Measurements from ENCODE around the gene PTPN12.

PTPN12 gene

DNA sequence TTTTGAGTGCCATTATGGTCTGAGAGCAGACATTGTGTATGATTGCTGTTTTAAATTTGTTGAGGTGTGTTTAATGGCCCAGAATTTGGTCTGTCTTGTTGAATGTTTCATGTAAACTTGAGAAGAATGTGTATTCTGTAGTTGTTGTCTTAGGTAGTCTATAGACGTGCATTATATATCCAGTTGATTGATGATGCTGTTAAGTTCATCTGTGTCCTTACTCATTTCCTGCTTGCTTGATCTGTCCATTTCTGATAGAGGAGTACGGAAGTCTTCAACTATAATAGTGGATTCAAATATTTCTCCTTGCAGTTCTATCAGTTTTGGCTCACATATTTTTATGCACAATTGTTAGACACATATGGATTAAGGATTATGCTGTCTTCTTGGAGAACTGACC is 16.0 kb downstream of the PTPN12 start:
- Histone ChIP-seq H3K4me1 (ENCODE audit: insufficient read depth, poor library complexity, severe bottlenecking) (peaks cover 17% of the 10 kb centered on the region), H3K4me3 (ENCODE audit: severe bottlenecking) (no peak overlapping the region), H3K9me3 (ENCODE audit: severe bottlenecking) (no peaks in the 10 kb centered on the region), H3K27ac (ENCODE audit: poor library complexity, severe bottlenecking) (no peak overlapping the region), H3K36me3 (ENCODE audit: low read depth) (peaks cover 72% of the 10 kb centered on the region), H3K27me3 (ENCODE audit: insufficient read depth, poor library complexity, severe bottlenecking) (no peaks in the 10 kb centered on the region)
- peak; percentile 41; the same call in 1 of the 3 replicates for ATAC-seq (ENCODE audit: low read depth)
- no peak for DNase-seq (ENCODE audit: low spot score)
- TF ChIP-seq, protein P1, sequence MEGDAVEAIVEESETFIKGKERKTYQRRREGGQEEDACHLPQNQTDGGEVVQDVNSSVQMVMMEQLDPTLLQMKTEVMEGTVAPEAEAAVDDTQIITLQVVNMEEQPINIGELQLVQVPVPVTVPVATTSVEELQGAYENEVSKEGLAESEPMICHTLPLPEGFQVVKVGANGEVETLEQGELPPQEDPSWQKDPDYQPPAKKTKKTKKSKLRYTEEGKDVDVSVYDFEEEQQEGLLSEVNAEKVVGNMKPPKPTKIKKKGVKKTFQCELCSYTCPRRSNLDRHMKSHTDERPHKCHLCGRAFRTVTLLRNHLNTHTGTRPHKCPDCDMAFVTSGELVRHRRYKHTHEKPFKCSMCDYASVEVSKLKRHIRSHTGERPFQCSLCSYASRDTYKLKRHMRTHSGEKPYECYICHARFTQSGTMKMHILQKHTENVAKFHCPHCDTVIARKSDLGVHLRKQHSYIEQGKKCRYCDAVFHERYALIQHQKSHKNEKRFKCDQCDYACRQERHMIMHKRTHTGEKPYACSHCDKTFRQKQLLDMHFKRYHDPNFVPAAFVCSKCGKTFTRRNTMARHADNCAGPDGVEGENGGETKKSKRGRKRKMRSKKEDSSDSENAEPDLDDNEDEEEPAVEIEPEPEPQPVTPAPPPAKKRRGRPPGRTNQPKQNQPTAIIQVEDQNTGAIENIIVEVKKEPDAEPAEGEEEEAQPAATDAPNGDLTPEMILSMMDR (IDR thresholded peaks at IDR 0.05; ENCODE audit: poor library complexity, severe bottlenecking), result no peak

DNA sequence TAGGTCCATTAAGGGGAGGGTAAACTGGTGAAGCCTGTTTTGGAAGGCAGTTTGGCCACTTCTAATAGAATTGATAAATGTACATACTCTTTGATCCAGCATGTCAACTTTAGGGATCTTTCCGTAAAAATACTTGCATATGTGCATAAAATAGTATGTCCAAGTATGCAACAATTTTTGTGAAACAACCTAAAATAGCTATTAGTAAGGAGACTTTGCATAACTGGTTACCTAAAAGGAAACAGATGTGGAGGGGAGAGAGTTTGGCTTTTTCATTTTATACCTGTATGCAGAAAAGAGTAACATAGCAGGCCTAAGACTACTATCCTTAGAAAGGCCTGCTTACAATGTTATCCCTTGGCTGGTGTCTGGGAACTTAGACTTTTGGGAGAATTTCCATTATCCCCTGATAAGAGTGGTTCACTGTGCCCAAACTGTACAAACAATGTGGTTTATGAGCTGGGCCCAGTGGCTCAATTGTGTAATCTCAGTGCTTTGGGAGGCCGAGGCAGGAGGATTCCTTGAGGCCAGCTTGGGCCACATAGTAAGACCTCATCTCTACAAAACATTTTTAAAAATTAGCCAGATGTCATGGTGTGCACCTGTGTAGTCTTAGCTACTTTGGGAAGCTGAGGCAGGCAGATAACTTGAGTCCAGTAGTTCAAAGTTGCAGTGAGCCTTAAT is 21.3 kb downstream of the PTPN12 start:
- TF ChIP-seq, protein P1 (IDR thresholded peaks at IDR 0.05; ENCODE audit: poor library complexity, severe bottlenecking), result no peak
- Histone ChIP-seq H3K4me1 (ENCODE audit: insufficient read depth, poor library complexity, severe bottlenecking) (peaks cover 14% of the 10 kb centered on the region), H3K4me3 (ENCODE audit: severe bottlenecking) (no peak overlapping the region), H3K9me3 (ENCODE audit: severe bottlenecking) (no peaks in the 10 kb centered on the region), H3K27me3 (ENCODE audit: insufficient read depth, poor library complexity, severe bottlenecking) (no peaks in the 10 kb centered on the region), H3K36me3 (ENCODE audit: low read depth) (peaks cover 53% of the 10 kb centered on the region), H3K27ac (ENCODE audit: poor library complexity, severe bottlenecking) (no peak overlapping the region)
- no peak for DNase-seq (ENCODE audit: low spot score)
- ATAC-seq (ENCODE audit: low read depth), result no peak

DNA sequence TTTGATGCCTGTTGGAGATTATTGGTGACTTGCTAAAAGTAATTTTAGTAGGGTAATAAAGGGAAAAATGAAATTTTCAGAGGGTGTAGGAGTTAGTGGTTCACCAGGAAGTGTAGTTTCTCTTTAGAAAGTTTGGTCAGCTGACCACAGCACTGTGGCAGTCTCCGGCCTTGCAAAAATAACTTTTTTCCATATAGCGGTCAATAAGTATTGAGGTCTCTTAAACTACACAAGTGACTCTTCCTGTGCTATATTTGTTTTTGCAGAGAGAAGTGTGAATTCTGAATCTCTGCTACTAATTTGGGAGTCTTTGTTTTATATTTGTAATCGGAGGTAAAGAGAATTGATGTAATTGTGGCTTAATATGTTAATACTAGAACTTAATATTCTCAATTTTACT is 24.3 kb downstream of the PTPN12 start:
- Histone ChIP-seq H3K27me3 (ENCODE audit: insufficient read depth, poor library complexity, severe bottlenecking) (no peaks in the 10 kb centered on the region), H3K36me3 (ENCODE audit: low read depth) (peaks cover 34% of the 10 kb centered on the region), H3K4me3 (ENCODE audit: severe bottlenecking) (no peak overlapping the region), H3K9me3 (ENCODE audit: severe bottlenecking) (no peaks in the 10 kb centered on the region), H3K4me1 (ENCODE audit: insufficient read depth, poor library complexity, severe bottlenecking) (peaks cover 28% of the 10 kb centered on the region), H3K27ac (ENCODE audit: poor library complexity, severe bottlenecking) (no peak overlapping the region)
- ATAC-seq (ENCODE audit: low read depth) (no peak), DNase-seq (ENCODE audit: low spot score) (no peak)
- TF ChIP-seq, protein P1 (IDR thresholded peaks at IDR 0.05; ENCODE audit: poor library complexity, severe bottlenecking), result no peak

DNA sequence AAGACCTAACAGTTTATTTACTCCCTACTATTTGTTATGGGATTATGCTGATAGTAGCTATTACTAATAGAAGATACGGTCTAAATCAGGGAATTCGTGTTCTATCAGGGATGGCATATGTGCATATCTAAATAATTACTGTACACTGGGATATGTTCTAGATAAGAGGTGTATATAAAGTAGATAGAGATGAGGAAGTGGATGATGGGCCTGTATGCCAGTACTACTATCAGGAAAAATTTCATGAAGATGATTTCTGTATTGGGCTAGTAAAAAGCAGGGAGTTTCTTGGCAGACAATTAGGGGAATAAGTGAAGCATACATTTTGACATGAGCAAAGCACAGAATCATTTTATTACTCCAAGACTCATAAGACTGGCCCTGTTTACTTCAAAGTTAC is 26.2 kb downstream of the PTPN12 start:
- Histone ChIP-seq H3K9me3 (ENCODE audit: severe bottlenecking) (no peaks in the 10 kb centered on the region), H3K27me3 (ENCODE audit: insufficient read depth, poor library complexity, severe bottlenecking) (no peaks in the 10 kb centered on the region), H3K36me3 (ENCODE audit: low read depth) (peaks cover 28% of the 10 kb centered on the region), H3K4me1 (ENCODE audit: insufficient read depth, poor library complexity, severe bottlenecking) (peaks cover 38% of the 10 kb centered on the region), H3K4me3 (ENCODE audit: severe bottlenecking) (no peak overlapping the region), H3K27ac (ENCODE audit: poor library complexity, severe bottlenecking) (no peak overlapping the region)
- ATAC-seq (ENCODE audit: low read depth) (no peak), DNase-seq (ENCODE audit: low spot score) (no peak)
- TF ChIP-seq, protein P1 (IDR thresholded peaks at IDR 0.05; ENCODE audit: poor library complexity, severe bottlenecking), result no peak

DNA sequence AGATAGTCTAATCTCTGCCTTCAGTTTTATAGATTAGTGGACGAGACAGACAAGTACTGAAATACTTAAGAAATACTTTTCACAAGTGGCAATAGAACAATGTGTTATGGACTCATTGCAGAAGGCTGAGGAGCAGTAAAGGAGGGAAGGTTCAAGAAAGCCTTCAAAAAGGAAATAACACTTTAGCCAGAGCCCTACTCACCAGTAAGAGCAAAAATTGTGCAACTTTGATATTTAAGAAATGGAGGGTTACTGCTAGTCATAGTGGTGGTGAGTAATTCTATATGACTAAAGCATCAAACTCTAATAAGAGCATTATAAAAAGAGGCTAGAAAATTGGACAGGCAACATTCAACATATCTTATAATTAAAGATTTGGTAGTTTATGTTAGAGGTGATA is 28.8 kb downstream of the PTPN12 start:
- TF ChIP-seq, protein P1 (IDR thresholded peaks at IDR 0.05; ENCODE audit: poor library complexity, severe bottlenecking), result no peak
- peak overlapping the region; percentile 49 for H3K27ac ChIP-seq (ENCODE audit: poor library complexity, severe bottlenecking)
- peaks cover 39% of the 10 kb centered on the region for H3K36me3 ChIP-seq (ENCODE audit: low read depth)
- peaks cover 38% of the 10 kb centered on the region for H3K4me1 ChIP-seq (ENCODE audit: insufficient read depth, poor library complexity, severe bottlenecking)
- no peak overlapping the region for H3K4me3 ChIP-seq (ENCODE audit: severe bottlenecking)
- H3K9me3 ChIP-seq (ENCODE audit: severe bottlenecking), result no peaks in the 10 kb centered on the region
- DNase-seq (ENCODE audit: low spot score) (no peak), ATAC-seq (ENCODE audit: low read depth) (peak; percentile 92)
- H3K27me3 ChIP-seq (ENCODE audit: insufficient read depth, poor library complexity, severe bottlenecking), result no peaks in the 10 kb centered on the region

Data from RWPE2 (cell line).